ENCODE data around the gene ATP6V0E1. TPM values are rescaled to one million over a fixed set of nuclear protein-coding genes. Genes with fewer than 3 reads are reported as not detected.

ATP6V0E1 gene
- total and polyA plus RNA-seq, 8 donors, result 18.0 to 328 (median 133) TPM

DNA sequence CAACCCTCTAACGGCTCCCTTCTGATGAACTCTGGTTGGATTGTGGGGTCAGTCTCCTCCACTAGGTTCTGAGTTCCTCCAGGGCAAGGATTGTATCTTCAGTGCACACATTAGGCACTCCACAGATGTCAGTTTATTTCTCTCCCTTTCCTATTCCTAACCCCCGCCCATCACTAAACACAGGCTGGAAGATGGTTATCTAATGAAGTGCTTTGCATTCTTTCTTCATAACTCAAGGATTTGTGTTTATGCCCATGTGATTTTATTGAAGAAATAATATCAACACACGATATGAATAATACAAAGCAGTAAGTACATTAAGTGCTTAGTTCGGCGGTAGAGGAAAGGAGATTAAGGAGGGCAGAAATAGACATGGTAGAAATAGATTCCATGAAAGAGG is 68.2 kb downstream of the ATP6V0E1 start:
- TF ChIP-seq, protein P1, sequence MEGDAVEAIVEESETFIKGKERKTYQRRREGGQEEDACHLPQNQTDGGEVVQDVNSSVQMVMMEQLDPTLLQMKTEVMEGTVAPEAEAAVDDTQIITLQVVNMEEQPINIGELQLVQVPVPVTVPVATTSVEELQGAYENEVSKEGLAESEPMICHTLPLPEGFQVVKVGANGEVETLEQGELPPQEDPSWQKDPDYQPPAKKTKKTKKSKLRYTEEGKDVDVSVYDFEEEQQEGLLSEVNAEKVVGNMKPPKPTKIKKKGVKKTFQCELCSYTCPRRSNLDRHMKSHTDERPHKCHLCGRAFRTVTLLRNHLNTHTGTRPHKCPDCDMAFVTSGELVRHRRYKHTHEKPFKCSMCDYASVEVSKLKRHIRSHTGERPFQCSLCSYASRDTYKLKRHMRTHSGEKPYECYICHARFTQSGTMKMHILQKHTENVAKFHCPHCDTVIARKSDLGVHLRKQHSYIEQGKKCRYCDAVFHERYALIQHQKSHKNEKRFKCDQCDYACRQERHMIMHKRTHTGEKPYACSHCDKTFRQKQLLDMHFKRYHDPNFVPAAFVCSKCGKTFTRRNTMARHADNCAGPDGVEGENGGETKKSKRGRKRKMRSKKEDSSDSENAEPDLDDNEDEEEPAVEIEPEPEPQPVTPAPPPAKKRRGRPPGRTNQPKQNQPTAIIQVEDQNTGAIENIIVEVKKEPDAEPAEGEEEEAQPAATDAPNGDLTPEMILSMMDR (IDR thresholded peaks at IDR 0.05), result no peak
- no peak for TF ChIP-seq POLR2A (IDR thresholded peaks at IDR 0.05)
- intact Hi-C loops (cut with DNase I; ENCODE audit: low total_unique reads), result loop anchor here (10.0 kb wide), 1 partner anchor 67 kb away; the partner anchor contains the start of gene ATP6V0E1
- no peak overlapping the region for H3K4me3 ChIP-seq
- no peaks in the 10 kb centered on the region for H3K27me3 ChIP-seq
- H3K36me3 ChIP-seq, result no peaks in the 10 kb centered on the region
- H3K9me3 ChIP-seq, result no peaks in the 10 kb centered on the region
- H3K27ac ChIP-seq, result no peak overlapping the region
- 60 to 75% (median 74%) methylated on average over 5 of the region's 5 CpGs for WGBS, 5 donors
- DNase-seq, result no peak
- H3K4me1 ChIP-seq, result peaks cover 0 to 13% (median 11%) of the 10 kb centered on the region in 4 donors

DNA sequence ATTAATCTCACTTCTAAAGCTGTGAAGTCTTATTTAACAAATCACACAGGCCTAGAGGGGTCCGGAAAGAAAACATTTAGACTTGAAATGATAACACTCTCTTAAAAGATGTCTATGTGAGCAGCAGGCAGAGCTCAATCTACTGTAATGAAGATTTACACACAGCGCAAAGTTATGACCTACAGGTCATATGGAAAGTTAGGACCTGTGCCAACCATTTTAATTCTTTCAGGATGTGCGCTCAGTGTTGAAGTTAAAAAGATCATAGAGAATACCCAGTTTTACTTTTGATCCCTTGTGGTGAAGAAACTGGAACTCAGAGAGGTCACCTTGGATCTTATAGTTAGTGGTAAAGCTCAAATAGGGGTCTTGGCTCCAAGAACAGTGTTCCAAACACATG is 69.5 kb downstream of the ATP6V0E1 start:
- WGBS, 5 donors, result 69 to 81% (median 79%) methylated on average over 3 of the region's 3 CpGs
- no peak overlapping the region for H3K27ac ChIP-seq
- no peak for TF ChIP-seq EP300 (IDR thresholded peaks at IDR 0.05)
- TF ChIP-seq, protein P1 (IDR thresholded peaks at IDR 0.05), result no peak
- no peak for TF ChIP-seq POLR2A (IDR thresholded peaks at IDR 0.05)
- no peak for TF ChIP-seq POLR2AphosphoS5 (IDR thresholded peaks at IDR 0.05)
- H3K4me1 ChIP-seq, result peaks cover 3 to 18% (median 16%) of the 10 kb centered on the region in 4 donors
- H3K36me3 ChIP-seq, result no peaks in the 10 kb centered on the region
- intact Hi-C loops (cut with DNase I; ENCODE audit: low total_unique reads), result loop anchor here (10.0 kb wide), 1 partner anchor 68 kb away; the partner anchor contains the start of gene ATP6V0E1
- no peaks in the 10 kb centered on the region for H3K9me3 ChIP-seq
- no peak overlapping the region for H3K4me3 ChIP-seq
- no peak for DNase-seq
- no peaks in the 10 kb centered on the region for H3K27me3 ChIP-seq

DNA sequence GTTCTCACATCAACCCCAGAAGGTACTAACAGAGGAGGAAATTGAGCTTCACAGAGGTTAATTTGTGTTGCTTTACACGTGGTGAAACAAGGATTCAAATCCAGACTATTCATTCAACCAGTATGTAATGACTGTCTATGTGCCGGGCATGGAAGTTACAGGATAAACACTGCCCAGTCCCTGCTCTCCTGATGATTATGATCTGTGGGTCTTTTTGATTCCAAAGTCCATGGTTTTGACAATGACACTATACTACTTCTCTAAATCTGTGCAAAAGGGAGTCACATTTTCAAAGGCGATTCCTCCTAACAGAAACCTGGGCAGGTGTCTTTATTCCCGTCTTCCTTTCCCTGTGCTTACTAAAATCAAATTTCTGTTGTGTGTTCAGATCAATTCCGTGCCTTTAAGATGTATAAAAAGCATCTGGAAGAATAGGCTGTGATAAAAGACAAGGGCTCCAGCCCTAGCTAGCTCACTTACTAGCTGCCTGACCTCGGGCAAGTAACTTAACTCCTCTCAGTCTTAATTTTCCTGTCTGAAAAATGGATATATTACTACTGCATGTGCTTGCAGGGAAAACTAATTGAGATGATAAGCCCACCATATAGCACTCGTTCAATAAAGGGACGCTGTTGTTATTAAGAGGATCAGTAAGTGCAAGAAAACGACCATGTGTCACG is 71.6 kb downstream of the ATP6V0E1 start:
- DNase-seq, result no peak
- peak overlapping the region in 4 of 5 donors; percentile 96 to 100 (median 98) for H3K27ac ChIP-seq
- 15 to 24% (median 18%) methylated on average over 10 of the region's 10 CpGs for WGBS, 5 donors
- H3K36me3 ChIP-seq, result peaks cover 0 to 7% (median 0%) of the 10 kb centered on the region in 4 donors
- H3K4me1 ChIP-seq, result peaks cover 13 to 39% (median 31%) of the 10 kb centered on the region in 4 donors
- TF ChIP-seq POLR2A (IDR thresholded peaks at IDR 0.05) (no peak), POLR2AphosphoS5 (IDR thresholded peaks at IDR 0.05) (no peak), EP300 (IDR thresholded peaks at IDR 0.05) (no peak)
- TF ChIP-seq, protein P1 (IDR thresholded peaks at IDR 0.05), result no peak
- intact Hi-C loops (cut with DNase I; ENCODE audit: low total_unique reads), result loop anchor here (10.0 kb wide), 1 partner anchor 70 kb away; the partner anchor contains the start of gene ATP6V0E1
- H3K4me3 ChIP-seq, result peak overlapping the region; percentile 96 to 100 (median 100)
- H3K27me3 ChIP-seq, result no peaks in the 10 kb centered on the region
- no peaks in the 10 kb centered on the region for H3K9me3 ChIP-seq

DNA sequence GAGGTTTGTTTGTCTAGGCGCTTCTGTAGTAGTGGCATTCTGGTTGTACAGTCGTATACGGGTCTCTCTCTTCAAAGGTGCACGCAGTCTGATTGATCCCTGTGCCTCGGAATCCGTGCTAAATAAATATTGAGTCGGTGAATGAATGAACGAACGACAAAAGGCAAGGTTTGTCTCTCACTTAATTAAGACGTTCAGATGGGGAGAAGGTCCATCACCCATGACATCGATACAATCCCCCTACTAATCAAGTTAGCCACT is 72.1 kb downstream of the ATP6V0E1 start:
- intact Hi-C loops (cut with DNase I; ENCODE audit: low total_unique reads), result loop anchor here (10.0 kb wide), 1 partner anchor 71 kb away; the partner anchor contains the start of gene ATP6V0E1
- TF ChIP-seq POLR2AphosphoS5 (IDR thresholded peaks at IDR 0.05) (no peak), EP300 (IDR thresholded peaks at IDR 0.05) (no peak)
- TF ChIP-seq, protein P1 (IDR thresholded peaks at IDR 0.05), result no peak

More for the DNA sequence above, 72.1 kb downstream of the ATP6V0E1 start:
- Histone ChIP-seq H3K36me3 (peaks cover 0 to 9% (median 0%) of the 10 kb centered on the region in 4 donors), H3K4me3 (peak overlapping the region; percentile 96 to 100 (median 100)), H3K27ac (peak overlapping the region; percentile 25 to 100 (median 98)), H3K4me1 (peaks cover 13 to 42% (median 33%) of the 10 kb centered on the region in 4 donors), H3K9me3 (no peaks in the 10 kb centered on the region), H3K27me3 (no peaks in the 10 kb centered on the region)
- WGBS, 5 donors, result 0 to 2% (median 2%) methylated on average over 11 of the region's 11 CpGs
- no peak for DNase-seq

Measured in stomach (tissue), 9 donors.